Dermis blood vessel endothelial cell (primary cell): ENCODE measurements around the gene CAMKK1. TPM values are rescaled to one million over a fixed set of nuclear protein-coding genes. Genes with fewer than 3 reads are reported as not detected.
"Not testable (repeated sequence)": the region's sequence is repeated elsewhere in the genome, so short reads cannot be mapped to it uniquely, and the experiment has no call there.

ENCODE experiments used
- DNase-seq: peaks from one replicate; pipeline ENCODE4 v3.0.0; 2010
- total RNA-seq: library from RNA; depleted of rRNA; stranded (reverse); fragments of >200 nt; gene quantifications from 2 replicates; pipeline ENCODE4 v1.2.3, GENCODE V29; 2014

Gene CAMKK1
- total RNA-seq, 1 donor from 2014 or later = 2.2 TPM

DNA sequence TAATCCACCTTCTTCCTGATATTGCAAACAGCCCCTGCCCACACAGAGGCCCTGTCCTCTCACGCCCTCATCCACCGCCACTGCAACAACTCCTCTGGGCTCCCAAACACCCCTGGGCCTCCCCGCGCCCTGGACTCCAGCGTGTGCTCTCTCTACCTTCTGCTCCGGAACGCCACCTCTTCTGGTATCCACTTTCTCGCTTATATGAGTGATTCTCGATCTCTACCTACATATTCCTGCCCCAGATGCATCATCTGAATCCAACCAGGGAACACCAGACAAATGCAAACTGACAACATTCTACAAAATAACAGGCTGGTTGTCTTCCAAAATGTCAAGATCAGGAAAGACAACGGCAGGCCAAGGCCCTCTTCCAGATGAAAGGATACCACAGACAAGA is 19.0 kb downstream of the CAMKK1 start:
- DNase-seq = no peak

DNA sequence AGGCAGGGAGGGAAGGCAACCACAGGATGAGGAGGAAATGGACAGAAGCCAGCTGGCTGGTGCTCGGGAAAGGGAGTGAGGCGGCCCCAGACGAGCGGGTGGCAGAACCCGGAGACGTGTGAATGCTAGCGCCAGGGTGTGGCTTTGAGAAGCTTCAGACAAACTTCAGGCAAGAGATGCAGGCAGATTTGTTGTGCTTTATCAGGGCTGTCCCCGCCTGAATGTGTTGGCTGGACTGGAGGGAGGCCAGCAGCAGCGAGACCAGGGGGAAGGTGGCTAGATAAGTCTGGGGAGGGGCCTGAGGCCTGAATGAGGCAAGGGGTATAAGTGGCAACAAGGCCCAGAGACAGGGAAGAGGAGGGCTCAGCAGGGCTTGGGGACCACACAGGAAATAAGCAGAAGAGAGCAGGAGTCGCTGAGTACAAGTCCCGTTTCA is 22.0 kb downstream of the CAMKK1 start:
- DNase-seq = peak; percentile 47

DNA sequence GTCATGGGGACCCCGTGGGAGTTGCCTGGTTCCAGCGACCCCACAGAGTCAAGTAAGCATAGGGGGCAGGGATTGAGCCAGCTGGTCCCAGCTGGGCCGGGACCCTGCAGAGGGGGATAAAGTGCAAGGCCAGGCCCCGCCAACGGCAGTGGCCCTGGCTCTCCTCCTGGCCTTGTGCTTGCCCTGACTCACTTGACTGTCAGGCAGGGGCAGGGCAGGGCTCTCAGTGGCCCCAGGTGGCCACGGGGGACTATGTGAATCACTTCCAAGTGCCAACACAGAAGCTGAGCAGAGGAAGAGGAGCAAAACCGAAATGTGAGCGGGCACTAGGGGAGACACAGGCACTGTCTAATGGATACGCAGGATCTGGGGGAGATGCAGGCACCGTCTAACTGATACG is 25.2 kb downstream of the CAMKK1 start:
- no peak for DNase-seq

DNA sequence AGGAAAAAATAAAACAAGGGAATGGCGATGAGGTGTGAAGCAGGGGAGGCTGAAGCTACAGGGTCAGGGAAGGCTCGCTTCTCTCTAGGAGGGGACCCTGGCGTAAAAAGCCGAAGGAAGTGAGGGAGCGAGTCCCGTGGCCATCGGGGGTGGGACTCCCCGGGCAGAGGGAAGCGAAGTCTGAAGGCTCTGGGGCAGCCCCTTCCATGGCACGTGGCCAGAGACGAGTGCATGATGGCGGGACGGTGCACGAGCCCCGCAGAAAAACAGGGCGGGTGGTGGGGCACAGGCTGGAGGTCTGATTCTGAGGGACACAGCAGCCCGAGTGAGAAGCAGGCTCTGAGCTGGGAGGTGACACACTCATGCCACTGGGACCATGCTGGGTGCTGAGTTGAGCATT is 25.7 kb downstream of the CAMKK1 start:
- DNase-seq = no peak

DNA sequence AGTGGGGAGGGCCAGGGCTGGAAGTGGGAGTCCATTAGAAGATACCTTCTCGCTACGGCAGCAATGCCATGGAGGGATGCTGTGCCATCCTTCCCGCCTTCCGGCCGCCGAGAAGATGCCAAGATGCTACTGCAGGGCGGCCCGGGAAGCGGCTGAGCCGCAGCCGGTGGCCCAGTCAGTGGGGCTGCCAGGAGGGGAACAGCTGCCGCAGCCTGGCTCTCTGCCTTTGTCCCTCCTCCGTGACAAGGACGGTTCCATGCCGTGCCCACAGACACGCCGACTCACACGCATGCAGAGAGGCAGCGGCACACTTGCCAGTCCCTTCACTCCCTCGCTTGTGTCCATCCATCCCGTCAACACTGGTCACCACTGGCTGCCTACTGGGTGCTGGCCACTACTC is 26.6 kb downstream of the CAMKK1 start:
- DNase-seq = no peak

DNA sequence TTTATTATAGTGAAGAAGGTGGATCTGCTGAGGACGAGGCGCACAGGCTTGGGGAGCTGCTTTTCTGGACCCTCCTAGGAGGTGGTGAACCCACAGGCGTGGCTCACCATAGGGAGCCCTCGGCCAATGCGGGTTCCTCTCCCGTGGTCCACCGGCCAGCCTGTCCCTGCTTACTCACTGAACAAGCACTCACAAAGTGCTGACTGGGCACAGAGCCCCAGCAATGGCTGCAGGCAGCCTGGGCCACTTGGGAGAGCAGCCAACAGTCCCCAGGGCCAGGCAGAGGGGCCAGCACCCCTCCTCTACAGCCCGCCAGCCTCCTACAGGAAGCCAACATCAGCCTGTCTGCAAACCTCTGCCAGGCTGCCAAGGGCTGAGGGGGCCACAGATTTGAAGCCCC is 27.7 kb downstream of the CAMKK1 start:
- no peak for DNase-seq

DNA sequence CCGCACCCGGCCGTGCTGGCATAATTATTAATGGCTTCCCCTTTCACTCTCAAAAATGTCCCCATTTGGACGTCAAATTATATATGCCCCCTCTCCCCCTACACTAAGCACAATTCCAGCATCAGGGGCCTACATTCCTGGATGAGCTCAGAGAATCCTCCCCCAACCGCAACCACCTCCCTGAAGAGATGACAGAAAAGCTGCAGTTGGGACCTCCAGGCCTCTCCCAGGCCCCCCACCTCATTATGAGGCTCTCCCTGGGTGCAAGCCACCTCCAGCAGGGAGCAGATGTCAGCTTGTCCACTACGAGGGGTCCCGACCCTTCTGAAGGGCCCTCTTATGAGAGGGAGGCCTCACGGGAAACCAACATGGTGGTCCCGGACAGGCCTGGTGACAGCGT is 28.3 kb downstream of the CAMKK1 start:
- DNase-seq = no peak

DNA sequence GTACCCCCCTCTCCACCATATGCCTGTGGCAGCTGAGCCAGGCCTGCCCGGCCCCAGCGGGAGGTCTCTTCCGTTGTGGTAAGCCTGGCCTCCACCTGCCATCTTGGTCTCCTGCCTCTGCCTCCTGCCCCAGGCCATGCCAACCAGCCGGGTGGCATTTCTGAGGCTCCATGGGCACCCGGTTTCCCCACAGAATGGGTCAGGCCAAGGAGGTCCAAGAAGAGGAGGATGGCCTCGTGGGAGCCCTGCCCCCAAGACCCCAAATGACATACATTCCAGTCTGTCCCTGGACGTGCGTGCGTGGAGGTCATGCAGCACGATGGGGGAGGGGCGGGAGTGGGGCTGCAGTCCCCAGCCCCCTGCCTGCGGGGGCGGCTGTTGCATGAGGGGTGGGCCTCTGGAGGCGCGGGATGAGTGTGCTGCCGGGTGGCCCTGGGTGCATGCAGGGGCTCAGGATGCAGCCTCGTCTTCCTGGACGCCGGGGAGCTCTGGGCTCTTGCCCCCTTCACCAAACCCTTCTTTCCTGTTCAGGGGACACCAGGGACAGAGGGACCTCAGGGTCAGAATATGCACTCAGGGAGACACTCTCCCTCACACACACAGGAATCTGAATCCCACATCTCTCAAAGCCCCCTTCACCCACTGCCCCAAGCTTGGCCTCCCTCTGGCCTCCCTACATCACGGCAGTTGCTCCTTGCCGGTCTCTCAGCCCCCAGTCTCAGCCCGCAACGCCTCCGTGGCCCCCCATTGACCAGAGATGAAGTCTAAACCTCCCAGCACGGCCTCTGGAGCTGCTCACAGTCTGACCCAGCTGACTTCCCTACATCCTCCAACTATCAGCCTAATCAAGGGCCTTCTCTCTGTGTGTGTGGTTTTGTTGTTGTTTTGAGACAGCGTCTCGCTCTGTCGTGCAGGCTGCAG is 30.8 kb downstream of the CAMKK1 start:
- DNase-seq = no peak

DNA sequence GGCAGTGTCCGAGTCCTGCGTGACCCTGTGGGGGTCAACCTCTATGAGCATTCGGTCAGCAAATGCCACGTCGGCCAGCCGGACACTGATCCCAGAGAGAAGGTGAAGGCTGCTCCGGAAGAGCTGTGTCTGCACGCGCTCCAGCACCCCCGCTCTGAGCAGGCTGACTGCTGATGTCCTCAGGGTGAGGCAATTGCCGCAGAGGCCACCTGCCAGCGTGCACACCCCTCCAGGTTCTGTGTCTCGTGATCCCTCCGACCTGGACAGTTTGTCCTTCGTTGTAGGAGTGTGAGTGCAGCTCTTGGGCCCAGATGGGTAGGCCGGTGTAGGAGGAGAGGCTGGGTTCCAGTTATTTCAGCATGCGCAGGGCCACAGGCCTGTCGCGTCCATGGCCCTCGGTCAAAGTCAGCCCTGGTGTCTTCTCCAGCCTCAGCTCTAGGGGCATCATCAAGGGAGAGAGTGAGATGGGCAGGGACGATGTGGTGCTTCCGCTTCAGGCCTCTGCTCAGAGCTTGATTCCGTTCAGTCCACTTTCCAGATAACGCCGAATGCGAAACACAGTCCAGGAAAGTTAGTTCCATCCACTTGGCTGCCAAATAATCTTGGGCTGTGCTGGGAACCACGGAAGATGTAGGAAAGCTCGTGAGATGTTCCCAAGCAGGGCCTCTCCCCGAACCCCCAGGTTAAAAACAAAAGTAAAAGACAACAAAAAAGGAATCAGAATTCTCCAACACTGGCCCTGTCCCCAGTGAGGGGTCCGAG is 31.7 kb downstream of the CAMKK1 start:
- DNase-seq = no peak

DNA sequence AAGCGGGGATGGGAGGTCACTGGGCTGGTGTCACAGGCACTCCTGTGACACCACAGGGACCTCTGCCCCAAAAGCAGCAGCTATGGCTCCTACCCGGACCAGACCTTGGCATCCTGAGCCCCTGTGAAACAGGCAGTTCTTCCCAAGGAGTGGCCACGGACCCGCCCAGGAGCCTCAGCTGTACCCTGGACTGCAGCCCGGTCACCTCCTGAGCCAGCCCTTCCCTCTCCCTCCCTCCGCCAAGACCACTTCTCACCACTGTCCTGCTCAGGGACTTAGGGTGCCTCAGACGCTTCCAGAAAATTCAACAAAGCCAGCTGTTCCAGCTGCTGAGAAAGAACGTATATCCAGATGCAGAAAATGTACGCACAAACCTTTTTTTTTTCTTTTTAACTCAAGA is 32.9 kb downstream of the CAMKK1 start:
- DNase-seq = no peak

DNA sequence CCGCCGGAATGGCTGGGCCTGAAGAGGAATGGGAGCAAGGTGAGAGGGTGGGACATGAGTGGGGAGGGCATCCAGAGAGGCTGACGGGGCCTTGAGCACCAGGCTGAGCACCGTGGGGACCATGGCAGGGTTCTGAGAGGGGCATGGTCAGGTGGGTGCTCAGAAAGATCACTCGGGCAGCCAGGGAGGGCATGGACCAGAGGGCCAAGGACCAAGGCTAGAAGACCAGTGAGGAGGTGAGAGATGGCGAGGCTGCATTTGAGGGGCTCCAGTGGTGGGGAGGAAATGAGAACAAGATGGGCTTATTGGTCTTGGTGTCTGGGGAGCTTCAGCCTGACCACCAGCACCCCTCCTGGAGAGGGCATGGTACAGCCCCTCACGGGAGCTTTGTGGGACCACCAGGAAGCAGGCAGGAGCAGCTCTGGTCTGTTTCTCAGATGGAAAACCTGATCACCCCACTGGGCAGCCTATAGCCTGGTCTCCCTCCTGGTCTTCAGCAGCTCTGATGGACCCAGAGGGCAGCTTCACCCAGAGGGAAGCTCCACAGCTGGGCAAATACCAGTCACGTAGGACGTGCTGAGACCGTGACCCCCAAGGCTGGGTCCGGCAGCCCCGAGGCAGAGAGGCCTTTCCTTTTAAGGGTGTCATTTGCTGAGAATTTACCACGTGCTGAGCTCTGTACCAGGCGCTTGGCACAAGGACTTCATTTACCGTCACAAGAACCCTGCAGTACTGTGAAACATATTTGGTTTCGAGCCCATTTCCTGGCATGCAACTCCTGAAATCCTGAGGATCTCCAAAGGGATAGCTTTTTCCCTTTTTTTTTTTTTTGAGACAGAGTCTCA is 35.4 kb downstream of the CAMKK1 start:
- DNase-seq = no peak

DNA sequence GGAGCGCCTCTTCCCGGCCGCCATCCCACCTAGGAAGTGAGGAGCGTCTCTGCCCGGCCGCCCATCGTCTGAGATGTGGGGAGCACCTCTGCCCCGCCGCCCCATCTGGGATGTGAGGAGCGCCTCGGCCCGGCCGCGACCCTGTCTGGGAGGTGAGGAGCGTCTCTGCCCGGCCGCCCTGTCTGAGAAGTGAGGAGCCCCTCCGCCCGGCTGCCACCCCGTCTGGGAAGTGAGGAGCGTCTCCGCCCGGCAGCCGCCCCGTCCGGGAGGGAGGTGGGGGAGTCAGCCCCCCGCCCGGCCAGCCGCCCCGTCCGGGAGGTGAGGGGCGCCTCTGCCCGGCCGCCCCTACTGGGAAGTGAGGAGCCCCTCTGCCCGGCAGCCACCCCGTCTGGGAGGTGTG is 38.6 kb downstream of the CAMKK1 start:
- DNase-seq = not testable (repeated sequence)

DNA sequence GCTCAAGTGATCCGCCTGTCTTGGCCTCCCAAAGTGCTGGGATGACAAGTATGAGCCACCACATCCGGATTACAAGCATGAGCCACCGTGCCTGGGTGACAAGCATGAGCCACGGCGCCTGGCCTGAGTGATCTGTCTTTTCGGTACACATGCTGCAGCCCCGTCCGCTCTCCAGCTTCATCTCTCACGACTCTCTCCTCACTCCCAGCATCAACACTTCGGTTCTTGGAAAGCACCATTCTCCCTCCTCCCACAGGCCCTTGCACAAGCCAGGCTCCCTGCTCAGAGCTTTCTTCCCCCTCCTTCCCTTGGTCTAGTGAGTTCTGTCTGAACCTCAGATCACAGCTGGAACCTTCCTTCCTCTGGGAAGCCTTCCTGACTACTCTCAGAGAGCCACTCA is 40.3 kb downstream of the CAMKK1 start:
- DNase-seq = no peak

DNA sequence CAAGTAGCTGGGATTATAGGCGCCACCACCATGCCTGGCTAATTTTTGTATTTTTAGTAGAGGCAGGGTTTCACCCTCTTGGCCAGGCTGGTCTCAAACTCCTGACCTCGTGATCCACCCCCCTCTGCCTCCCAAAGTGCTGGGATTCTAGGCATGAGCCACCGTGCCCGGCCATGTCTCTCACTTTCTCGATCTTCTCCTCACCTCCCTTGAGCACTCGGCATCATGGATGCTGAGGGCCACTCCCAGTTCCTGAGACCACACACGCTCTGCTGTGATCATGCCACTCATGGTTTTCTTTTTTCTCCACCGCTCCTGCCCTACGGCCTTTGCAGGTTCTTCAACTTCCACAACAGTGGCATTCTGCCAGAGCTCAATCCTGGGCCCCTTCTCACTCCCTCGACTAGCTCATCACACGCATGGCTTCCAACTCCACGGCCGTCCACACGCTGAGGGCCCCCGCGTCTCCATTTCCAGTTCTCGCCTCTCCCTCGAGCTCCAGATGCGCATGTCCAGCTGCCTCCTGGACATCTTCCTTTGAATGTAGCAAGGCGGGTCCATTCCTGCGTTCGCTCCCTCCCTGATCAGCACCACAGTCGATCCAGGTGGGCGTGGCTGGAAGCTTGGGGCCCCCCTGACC is 41.3 kb downstream of the CAMKK1 start:
- DNase-seq = no peak

DNA sequence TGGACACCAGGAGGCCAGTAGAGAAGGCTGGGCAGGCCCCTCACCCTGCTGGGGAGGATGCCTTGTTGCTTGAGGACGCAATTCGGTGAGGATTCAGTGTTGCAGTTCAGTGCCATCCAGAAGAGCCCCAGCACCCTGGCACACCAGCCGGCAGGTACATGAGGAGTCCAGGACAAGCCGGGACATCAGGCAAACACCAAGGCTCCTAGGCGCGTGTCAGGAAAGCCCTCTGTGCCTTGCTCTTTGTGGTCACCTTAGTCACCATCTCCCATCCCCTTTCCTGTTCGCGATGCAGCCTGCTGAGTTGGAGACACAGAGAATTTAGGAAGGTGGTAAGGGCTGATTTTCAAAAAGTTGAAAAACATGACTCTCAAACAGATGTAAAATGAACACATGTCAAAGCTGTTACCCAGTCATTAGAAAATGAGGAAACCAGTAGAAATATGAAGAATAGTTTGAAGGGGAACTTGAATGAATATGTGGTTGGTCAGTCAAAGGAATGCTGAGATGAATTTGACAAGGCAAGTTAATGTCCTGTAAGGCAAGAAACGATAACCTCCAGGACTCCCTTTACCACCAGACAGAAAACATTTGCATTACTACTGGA is 44.5 kb downstream of the CAMKK1 start:
- no peak for DNase-seq

DNA sequence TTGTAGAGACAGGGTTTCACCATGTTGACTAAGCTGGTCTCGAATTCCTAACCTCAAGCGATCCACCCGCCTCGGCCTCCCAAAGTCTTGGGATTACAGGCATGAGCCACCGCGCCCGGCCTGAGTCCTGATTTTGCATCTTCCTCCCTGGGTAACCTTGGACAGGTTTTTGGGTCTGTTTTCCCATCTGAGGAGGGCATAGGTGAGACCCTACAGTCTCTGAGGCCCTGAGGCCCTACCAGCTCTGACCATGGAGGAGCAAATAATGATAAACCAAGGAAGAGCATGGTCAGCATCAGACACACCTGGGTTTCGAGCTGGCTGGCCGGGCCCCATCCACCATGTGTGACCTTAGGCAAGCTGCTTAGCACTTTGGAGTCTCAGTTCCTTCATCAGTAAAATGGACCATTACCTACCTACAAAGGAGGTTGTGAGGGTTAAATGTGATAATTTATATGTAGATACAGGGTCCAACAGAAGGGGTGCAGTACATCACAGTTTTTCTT is 45.6 kb downstream of the CAMKK1 start:
- DNase-seq = no peak

DNA sequence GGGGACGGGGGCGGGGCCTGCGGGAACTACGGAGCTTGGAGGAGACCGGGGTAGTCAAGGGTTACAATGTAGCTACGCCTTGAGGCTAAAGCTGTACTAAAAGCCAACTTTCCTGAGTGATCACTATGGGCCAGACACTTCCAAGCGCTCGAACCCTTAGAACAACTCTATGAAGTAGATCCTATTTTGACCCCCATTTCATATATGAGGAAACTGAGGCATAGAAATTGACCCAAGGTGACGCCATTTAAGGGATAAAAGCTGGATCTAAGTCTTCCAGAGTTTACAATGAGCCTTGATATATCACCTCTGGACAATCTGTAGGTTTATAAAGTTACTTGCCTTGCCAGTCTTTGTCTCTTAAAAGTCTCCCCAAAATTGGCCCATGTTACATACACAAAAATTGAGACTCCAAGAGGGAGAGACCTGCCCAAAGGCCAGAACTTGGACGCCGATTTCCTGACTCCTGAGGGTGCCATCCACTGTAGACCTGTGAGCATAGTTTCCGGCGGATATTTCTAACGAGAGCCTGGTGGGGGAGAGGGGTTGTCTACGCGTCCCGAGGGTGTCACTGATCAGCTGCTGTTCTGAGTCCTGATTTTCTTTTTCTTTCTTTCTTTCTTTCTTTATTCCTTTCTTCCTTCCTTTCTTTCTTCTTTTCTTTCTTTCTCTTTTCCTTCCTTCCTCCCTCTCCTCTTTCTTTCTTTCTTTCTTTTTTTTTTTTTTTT is 46.3 kb downstream of the CAMKK1 start:
- no peak for DNase-seq

DNA sequence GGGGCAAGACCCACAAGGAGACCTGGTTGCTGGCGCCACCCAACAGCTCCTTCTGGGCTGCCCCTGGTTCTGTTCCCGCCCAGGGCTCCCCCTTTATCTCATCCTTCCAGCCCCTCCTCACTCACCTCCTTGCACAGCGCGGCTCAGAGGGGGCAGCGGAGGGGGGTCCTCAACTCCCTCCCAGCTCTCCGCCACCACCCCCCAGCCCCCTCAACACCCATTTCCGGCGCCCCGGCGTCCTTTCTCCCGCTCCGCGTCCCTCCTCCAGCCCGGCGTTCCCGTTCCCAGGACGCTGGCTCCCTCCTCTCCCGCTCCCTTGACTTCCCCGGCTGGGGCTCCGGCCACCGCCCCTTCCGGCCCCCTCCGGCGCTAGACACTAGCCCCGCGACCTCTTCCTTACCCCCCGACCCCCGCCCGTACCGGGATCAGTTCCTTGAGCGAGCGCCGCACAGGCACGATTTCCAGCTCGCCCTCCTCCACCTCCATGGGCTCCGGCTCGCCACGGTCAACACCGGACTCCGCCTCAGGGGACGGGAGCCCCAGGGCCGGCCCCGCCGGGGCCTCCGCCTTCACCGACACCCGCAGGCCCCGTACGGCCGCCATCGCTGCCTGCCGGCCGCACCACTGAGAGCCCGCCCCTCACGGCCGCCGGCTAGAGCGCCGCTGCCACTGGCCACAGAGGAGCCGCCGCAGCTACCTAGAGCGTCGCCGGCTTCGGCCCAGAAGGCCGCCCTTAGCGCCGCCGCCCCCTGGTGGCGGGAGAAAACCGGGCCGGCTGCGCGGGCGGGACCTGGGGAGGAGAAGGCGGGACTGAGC is 47.0 kb downstream of the CAMKK1 start, which contains the start of gene NCBP3:
Gene NCBP3, minus strand, starts transcription at position 626 of the 816 bp plus-strand sequence. Its CDS starts 23 bp downstream, at position 603.
- peak; percentile 97 for DNase-seq

DNA sequence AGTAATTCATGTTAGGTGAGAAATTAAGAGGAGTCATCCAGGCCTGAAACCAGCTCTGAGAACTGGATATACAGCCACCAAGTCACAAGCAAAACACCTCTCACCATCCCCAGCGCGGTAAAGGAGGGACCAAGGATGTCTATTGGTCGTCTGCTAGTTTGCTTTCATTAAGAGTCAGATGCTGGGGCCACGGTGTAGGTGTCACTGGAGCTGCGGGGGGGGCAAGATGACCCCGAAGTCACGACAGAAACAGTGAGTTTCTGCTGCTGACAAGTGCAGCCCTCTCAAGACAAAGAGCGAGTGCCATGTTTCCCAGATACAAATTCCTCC is 47.6 kb downstream of the CAMKK1 start:
- peak; percentile 36 for DNase-seq

DNA sequence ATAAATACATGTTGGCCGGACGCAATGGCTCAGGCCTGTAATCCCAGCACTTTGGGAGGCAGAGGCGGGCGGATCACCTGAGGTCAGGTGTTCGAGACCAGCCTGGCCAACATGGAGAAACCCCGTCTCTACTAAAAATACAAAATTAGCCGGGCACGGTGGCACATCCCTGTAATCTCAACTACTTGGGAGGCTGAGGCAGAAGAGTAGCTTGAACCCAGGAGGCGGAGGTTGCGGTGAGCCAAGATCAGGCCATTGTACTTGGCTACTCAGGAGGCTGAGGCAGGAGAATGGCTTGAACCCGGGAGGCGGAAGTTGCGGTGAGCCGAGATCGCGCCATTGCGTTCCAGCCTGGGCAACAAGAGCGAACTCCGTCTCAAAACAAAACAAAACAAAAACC is 48.3 kb downstream of the CAMKK1 start:
- not testable (repeated sequence) for DNase-seq
